Mesendoderm (in vitro differentiated cells): ENCODE measurements around the gene TATDN3. TPM values are rescaled to one million over a fixed set of nuclear protein-coding genes. Genes with fewer than 3 reads are reported as not detected.
A peak's percentile ranks its signal among the peaks of the same experiment; 100 is the strongest.

Experiments
- DNase-seq: peaks from one replicate; pipeline ENCODE4 v3.0.0; 2013
- H2AK5ac ChIP-seq: 2 replicates; pipeline ENCODE4 v1.6.1; 2013; ENCODE audit warnings: low read length, inconsistent platforms
- H2BK120ac ChIP-seq: 2 replicates; pipeline ENCODE4 v1.6.1; 2013; ENCODE audit warnings: low read depth, mild to moderate bottlenecking, low read length, moderate library complexity, mixed read lengths
- H2BK15ac ChIP-seq: replicated peaks from 2 replicates; pipeline ENCODE4 v1.6.1; 2013; ENCODE audit warnings: low read depth, mild to moderate bottlenecking, moderate library complexity
- H2BK5ac ChIP-seq: 2 replicates; pipeline ENCODE4 v1.6.1; 2013; ENCODE audit warnings: low read length, inconsistent platforms
- H3K18ac ChIP-seq: 2 replicates; pipeline ENCODE4 v1.6.1; 2013; ENCODE audit warnings: mild to moderate bottlenecking, low read length, mixed read lengths
- H3K23ac ChIP-seq: one replicate; pipeline ENCODE4 v1.6.1; 2013; ENCODE audit warnings: low read length
- H3K27ac ChIP-seq: 2 replicates; pipeline ENCODE4 v1.5.1; 2013; ENCODE audit warnings: low read depth, mild to moderate bottlenecking, inconsistent platforms, low read length, moderate library complexity
- H3K27me3 ChIP-seq: 2 replicates; pipeline ENCODE4 v1.6.1; 2013; ENCODE audit warnings: low read length, control low read depth, mild to moderate bottlenecking, inconsistent platforms; ENCODE audit not compliant: insufficient read depth, poor library complexity
- H3K36me3 ChIP-seq: 2 replicates; pipeline ENCODE4 v1.6.1; 2013; ENCODE audit warnings: low read length, inconsistent platforms; ENCODE audit not compliant: control insufficient read depth, insufficient read depth
- H3K4ac ChIP-seq: one replicate; pipeline ENCODE4 v1.6.1; 2013; ENCODE audit warnings: low read depth, mild to moderate bottlenecking, low read length, moderate library complexity
- H3K4me1 ChIP-seq: 2 replicates; pipeline ENCODE4 v1.6.1; 2013; ENCODE audit warnings: low read depth, low read length, inconsistent platforms; ENCODE audit not compliant: control insufficient read depth
- H3K4me2 ChIP-seq: 2 replicates; pipeline ENCODE4 v1.6.1; 2013; ENCODE audit warnings: low read length
- H3K4me3 ChIP-seq: 2 replicates; pipeline ENCODE4 v1.5.1; 2013; ENCODE audit warnings: mild to moderate bottlenecking, low read length
- H3K56ac ChIP-seq: one replicate; pipeline ENCODE4 v1.6.1; 2013; ENCODE audit warnings: low read length
- H3K79me1 ChIP-seq: 2 replicates; pipeline ENCODE4 v1.6.1; 2013; ENCODE audit warnings: low read length, inconsistent platforms
- H3K79me2 ChIP-seq: 2 replicates; pipeline ENCODE4 v1.6.1; 2013; ENCODE audit warnings: mild to moderate bottlenecking, low read length; ENCODE audit not compliant: control insufficient read depth, insufficient read depth
- H3K9ac ChIP-seq: 2 replicates; pipeline ENCODE4 v1.6.1; 2013; ENCODE audit warnings: low read length, inconsistent platforms
- H4K5ac ChIP-seq: one replicate; pipeline ENCODE4 v1.6.1; 2013; ENCODE audit warnings: low read length
- H4K8ac ChIP-seq: one replicate; pipeline ENCODE4 v1.6.1; 2013; ENCODE audit warnings: low read depth, mild to moderate bottlenecking, control low read depth, low read length, moderate library complexity
- WGBS: extraction: QIAGEN DNeasy Blood & Tissue Kit; methylation state at CpG from one replicate; pipeline ENCODE4 v1.1.7; 2013; ENCODE audit warnings: low lambda C conversion rate, missing lambda C conversion rate; ENCODE audit not compliant: insufficient coverage; ENCODE audit errors: extremely low coverage; 5-methylcytosine and 5-hydroxymethylcytosine counted together
- polyA plus RNA-seq, 2 experiments: library from polyadenylated mRNA; stranded (reverse); fragments of 200-250 nt; gene quantifications; one replicate each; pipeline ENCODE4 v1.2.3, GENCODE V29; 2013

Gene TATDN3, protein sequence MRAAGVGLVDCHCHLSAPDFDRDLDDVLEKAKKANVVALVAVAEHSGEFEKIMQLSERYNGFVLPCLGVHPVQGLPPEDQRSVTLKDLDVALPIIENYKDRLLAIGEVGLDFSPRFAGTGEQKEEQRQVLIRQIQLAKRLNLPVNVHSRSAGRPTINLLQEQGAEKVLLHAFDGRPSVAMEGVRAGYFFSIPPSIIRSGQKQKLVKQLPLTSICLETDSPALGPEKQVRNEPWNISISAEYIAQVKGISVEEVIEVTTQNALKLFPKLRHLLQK
- polyA plus RNA-seq (2013, experiment 1 of 2): 9.4 TPM
- 9.0 TPM for polyA plus RNA-seq (2013, experiment 2 of 2)

DNA sequence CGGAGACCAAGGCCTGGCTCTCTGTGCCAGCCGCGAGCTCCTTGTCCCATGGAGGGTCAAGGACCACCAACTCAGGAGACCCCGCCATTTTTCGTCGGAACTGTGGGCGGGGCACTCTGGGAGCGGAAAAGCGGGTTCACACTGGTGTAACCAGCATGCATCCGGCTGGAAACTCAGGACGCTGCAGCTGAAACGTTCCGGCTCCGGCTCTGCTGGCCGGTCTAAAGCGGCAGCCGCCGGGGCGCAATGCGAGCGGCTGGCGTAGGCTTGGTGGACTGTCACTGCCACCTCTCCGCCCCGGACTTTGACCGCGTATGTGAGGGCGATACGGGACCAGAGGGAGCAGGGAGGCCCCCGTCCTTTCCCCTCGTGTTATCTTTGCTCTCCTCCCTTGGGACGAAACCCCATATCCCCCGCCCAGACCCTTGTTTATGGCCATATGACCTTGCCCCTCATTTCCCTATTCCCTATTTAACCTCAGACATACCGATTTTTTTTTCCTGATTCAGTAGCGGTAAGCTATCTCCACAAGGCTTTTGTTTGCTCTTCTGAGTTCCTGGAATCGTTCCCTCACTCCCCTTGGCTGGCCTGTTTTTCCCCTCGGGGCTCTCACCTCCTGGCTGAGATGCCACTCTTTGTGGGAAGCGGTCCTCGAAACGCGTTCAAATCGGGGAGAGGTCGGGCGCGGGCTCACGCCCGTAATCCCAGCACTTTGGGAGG is at the start of gene TATDN3, which contains the start of gene NSL1:
Gene TATDN3, plus strand, starts transcription at position 219 of the 720 bp plus-strand sequence. Its CDS starts 28 bp downstream, at position 247.
Gene NSL1, minus strand, starts transcription at position 102 of the 720 bp plus-strand sequence. Its CDS starts 14 bp downstream, at position 88.
- H3K4me2 ChIP-seq: peak within 1 kb of the TSS; percentile 74
- no peak within 1 kb of the TSS for H2BK15ac ChIP-seq
- peak; percentile 96 for DNase-seq
- peak within 1 kb of the TSS; percentile 49 for H3K27ac ChIP-seq
- H3K4me3 ChIP-seq: peak within 1 kb of the TSS; percentile 97
- peak within 1 kb of the TSS; percentile 15 for H3K18ac ChIP-seq
- H3K36me3 ChIP-seq: no peaks in the 10 kb centered on the region
- H3K79me1 ChIP-seq: no peaks in the 10 kb centered on the region
- peak within 1 kb of the TSS; percentile 96 for H3K56ac ChIP-seq
- H3K23ac ChIP-seq: no peak within 1 kb of the TSS
- peak within 1 kb of the TSS; percentile 90 for H3K9ac ChIP-seq
- no peaks in the 10 kb centered on the region for H3K27me3 ChIP-seq
- peaks cover 5% of the 10 kb centered on the region for H3K79me2 ChIP-seq
- no peak within 1 kb of the TSS for H2AK5ac ChIP-seq
- WGBS: no CpG with 5 or more reads among the region's 46 CpGs
- H2BK120ac ChIP-seq: no peak within 1 kb of the TSS
- peak within 1 kb of the TSS; percentile 71 for H3K4ac ChIP-seq
- no peaks in the 10 kb centered on the region for H3K4me1 ChIP-seq
- no peak within 1 kb of the TSS for H4K8ac ChIP-seq
- no peak within 1 kb of the TSS for H4K5ac ChIP-seq
- H2BK5ac ChIP-seq: peak within 1 kb of the TSS; percentile 54

DNA sequence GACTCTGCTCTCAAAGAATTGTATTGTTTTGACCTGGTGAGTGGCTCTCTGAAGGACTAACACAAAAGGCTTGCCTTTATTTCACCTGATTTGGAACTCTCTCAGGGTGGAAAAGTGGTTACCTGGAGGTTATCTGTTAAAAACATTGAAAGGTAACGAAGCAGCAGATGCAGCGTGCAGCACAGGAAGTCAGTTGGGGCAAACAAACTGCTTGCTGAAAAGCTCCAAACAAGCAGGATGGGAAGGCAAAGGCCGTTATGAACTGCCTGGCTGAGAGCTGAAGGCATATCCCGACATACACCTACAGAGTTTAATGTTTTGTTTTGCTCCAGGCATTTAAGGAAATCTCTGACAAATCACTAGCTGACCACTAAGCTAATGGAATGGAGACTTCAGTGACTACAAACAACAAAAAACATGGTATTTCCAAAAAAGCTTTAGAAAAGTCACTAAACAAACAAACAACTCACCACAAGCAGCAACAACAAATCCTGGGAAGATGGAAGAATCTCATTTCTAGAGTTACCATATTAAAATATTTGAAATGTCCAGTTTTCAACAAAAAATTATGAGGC is 47.7 kb upstream of the TATDN3 start:
- Histone ChIP-seq H3K23ac (no peak overlapping the region), H3K56ac (no peak overlapping the region), H2BK15ac (no peak overlapping the region), H2AK5ac (no peak overlapping the region), H3K9ac (no peak overlapping the region), H3K4me2 (no peak overlapping the region), H3K27ac (no peak overlapping the region), H4K8ac (no peak overlapping the region), H3K4me3 (no peak overlapping the region), H3K4me1 (peaks cover 2% of the 10 kb centered on the region), H3K79me1 (peaks cover 2% of the 10 kb centered on the region), H3K18ac (no peak overlapping the region), H2BK5ac (no peak overlapping the region), H3K36me3 (no peaks in the 10 kb centered on the region), H2BK120ac (no peak overlapping the region), H3K27me3 (no peaks in the 10 kb centered on the region), H3K4ac (no peak overlapping the region), H4K5ac (no peak overlapping the region), H3K79me2 (no peaks in the 10 kb centered on the region)
- no peak for DNase-seq
- no CpG with 5 or more reads among the region's 4 CpGs for WGBS

DNA sequence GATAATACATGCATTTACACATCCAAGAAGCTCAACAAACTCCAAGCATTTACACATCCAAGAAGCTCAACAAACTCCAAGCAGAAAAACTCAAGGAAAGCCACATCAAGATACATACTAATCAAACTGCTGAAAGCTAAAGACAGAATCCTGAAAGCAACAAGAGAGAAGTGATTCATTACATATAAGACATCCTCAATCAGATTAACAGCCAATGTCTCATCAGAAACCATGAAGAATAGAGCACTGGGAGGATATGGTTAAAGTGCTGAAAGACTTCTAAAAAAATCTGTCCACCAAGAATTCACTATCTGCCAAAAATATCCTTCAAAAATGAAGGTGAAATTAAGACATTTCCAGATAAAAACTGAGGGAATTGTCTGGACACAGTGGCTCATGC is 46.4 kb upstream of the TATDN3 start:
- H2BK15ac ChIP-seq: no peak overlapping the region
- H3K18ac ChIP-seq: no peak overlapping the region
- DNase-seq: no peak
- H2AK5ac ChIP-seq: no peak overlapping the region
- no peak overlapping the region for H3K56ac ChIP-seq
- H3K79me2 ChIP-seq: no peaks in the 10 kb centered on the region
- no peak overlapping the region for H3K4ac ChIP-seq
- H3K4me1 ChIP-seq: peaks cover 2% of the 10 kb centered on the region
- H3K27ac ChIP-seq: no peak overlapping the region
- H3K9ac ChIP-seq: no peak overlapping the region
- no peak overlapping the region for H4K5ac ChIP-seq
- no peak overlapping the region for H3K4me2 ChIP-seq
- H3K4me3 ChIP-seq: no peak overlapping the region
- peaks cover 2% of the 10 kb centered on the region for H3K79me1 ChIP-seq
- no peak overlapping the region for H3K23ac ChIP-seq
- no peak overlapping the region for H2BK5ac ChIP-seq
- H4K8ac ChIP-seq: no peak overlapping the region
- H3K27me3 ChIP-seq: no peaks in the 10 kb centered on the region
- no peaks in the 10 kb centered on the region for H3K36me3 ChIP-seq
- H2BK120ac ChIP-seq: no peak overlapping the region

DNA sequence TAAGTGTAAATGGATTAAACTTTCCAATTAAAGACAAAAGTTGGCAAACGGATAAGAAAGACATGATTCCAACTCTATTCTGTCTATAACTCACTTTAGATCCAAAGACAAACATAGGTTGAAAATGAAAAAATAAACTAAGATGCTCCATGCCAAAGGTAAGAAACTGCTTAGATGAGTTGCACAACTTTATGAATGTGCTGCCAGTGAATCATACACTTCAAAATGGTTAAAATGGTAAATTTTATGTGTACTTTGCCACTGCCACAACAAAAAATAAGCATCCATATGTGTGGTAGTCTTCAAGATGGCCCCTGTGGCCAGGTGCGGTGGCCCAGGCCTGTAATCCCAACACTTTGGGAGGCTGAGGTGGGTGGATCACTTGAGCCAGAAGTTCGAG is 45.1 kb upstream of the TATDN3 start:
- Histone ChIP-seq H2BK120ac (no peak overlapping the region), H3K18ac (no peak overlapping the region), H3K4ac (no peak overlapping the region), H2AK5ac (no peak overlapping the region), H2BK15ac (no peak overlapping the region), H3K9ac (no peak overlapping the region), H4K8ac (no peak overlapping the region), H3K36me3 (no peaks in the 10 kb centered on the region), H3K79me1 (peaks cover 2% of the 10 kb centered on the region), H3K4me3 (no peak overlapping the region), H4K5ac (no peak overlapping the region), H3K27ac (no peak overlapping the region), H3K56ac (no peak overlapping the region), H3K27me3 (no peaks in the 10 kb centered on the region), H2BK5ac (no peak overlapping the region), H3K23ac (no peak overlapping the region), H3K79me2 (no peaks in the 10 kb centered on the region), H3K4me1 (peaks cover 2% of the 10 kb centered on the region), H3K4me2 (no peak overlapping the region)
- no peak for DNase-seq
- no CpG with 5 or more reads among the region's 3 CpGs for WGBS

DNA sequence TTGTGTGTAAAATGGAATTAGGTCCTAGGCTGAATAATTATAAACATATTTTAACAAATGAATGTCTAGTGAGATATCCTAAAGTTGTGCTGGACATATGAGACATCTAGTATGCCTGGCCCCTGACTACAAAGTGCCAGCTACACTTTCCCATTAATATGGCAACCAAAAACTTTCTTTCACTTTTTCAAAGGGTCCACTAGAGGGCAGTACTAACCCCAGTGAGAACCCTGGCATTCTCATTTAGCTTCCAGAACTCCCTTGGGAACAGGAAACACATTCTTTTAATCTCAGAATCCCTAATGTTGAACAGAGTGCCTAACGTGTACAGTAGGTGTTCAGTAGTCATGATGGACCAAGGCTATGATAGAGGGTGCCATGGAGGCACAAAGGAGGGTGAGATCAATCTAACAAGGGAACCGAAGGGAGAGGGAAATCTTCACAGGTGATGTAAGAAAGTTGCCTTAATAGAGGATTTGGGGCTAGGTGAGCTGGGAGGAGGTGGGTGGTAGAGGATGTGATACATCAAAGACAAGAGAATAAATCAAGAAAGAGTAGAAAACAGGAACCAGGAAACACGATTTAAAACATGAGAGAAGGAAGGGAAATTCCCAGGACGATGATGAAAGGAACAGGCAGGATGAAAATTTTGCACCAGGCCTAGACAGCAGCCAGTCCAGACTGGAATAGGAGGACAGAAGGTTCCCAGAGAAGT is 41.7 kb upstream of the TATDN3 start:
- Histone ChIP-seq H3K79me2 (no peaks in the 10 kb centered on the region), H2BK120ac (no peak overlapping the region), H4K8ac (no peak overlapping the region), H3K18ac (no peak overlapping the region), H2BK15ac (no peak overlapping the region), H3K4me3 (no peak overlapping the region), H3K4ac (no peak overlapping the region), H2AK5ac (no peak overlapping the region), H3K4me1 (no peaks in the 10 kb centered on the region), H3K27me3 (no peaks in the 10 kb centered on the region), H3K23ac (no peak overlapping the region), H2BK5ac (no peak overlapping the region), H3K56ac (no peak overlapping the region), H3K4me2 (no peak overlapping the region), H3K79me1 (peaks cover 4% of the 10 kb centered on the region), H4K5ac (no peak overlapping the region), H3K27ac (no peak overlapping the region), H3K9ac (no peak overlapping the region), H3K36me3 (no peaks in the 10 kb centered on the region)
- DNase-seq: peak; percentile 81
- WGBS: no CpG with 5 or more reads among the region's 4 CpGs
